CD4-positive, alpha-beta T cell treated with Interferon gamma for 1 hour (primary cell): ENCODE data around the gene NANOS3.

ENCODE experiments used
- DNase-seq: peaks from one replicate; pipeline ENCODE4 v3.0.0-alpha.2; 2020

NANOS3 gene

DNA sequence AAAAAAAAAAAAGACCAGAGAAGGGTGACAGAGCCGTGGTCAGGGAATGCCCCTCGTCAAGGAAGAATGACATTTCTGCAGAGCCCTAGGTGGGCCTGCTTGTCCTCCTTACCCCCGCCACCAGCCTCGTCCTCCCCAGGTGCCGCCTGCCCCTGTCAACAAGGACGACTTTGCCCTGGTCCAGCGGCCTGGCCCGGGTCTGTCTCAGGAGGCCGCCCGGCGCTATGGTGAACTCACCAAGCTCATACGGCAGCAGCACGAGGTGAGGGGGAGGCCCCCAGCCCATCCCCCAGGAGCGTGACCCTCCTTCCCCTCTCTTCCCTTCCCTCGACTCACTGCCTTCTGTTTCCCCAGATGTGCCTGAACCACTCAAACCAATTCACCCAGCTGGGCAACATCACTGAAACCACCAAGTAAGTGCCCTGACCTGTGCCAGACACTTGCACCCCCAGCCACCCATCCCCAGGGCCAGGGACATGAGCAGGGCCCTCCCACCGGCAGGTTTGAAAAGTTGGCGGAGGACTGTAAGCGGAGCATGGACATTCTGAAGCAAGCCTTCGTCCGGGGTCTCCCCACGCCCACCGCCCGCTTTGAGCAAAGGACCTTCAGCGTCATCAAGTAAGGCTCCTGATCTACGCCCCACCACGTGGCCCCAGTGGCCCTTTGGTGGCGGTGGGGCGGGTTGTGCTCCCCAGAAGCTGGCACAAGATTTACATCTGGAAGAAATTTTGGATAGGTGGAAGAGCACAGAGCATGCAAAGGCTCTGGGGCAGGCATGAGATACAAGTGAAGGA, 46.5 kb downstream of the NANOS3 start:
- DNase-seq: no peak

DNA sequence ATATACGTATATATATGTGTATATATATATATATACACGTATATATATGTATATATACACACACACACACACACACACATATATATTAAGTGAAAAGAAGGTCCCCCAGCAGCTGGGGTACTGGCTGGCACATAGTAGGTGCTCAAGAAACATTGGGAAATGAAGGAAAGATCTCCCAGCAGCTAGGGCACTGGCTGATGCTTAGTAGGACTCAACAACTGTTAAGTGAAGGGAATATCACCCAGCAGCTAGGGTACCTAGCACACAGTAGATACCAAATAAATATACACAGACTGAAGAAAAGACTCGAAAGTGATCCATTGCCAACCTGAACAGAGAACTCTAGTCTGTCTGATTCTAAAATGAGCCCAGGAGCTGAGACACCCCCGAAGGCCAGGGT, 49.1 kb downstream of the NANOS3 start:
- DNase-seq: no peak

DNA sequence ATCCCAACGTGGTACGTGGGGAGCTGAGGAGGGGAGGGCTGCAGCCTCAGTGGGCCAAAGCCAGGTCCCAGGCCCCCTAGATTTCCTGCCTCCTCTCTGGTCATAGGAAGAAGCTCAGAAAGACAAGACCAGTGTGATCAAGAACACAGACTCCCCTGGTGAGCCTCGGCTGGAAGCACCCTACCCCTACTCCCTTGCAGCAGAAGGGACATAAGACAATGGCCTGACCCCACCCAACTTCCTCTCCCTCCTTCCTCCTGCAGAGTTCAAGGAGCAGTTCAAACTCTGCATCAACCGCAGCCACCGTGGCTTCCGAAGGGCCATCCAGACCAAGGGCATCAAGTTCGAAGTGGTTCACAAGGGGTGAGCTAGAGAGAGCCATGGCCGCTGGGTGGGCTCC, 49.8 kb downstream of the NANOS3 start:
- DNase-seq: no peak

DNA sequence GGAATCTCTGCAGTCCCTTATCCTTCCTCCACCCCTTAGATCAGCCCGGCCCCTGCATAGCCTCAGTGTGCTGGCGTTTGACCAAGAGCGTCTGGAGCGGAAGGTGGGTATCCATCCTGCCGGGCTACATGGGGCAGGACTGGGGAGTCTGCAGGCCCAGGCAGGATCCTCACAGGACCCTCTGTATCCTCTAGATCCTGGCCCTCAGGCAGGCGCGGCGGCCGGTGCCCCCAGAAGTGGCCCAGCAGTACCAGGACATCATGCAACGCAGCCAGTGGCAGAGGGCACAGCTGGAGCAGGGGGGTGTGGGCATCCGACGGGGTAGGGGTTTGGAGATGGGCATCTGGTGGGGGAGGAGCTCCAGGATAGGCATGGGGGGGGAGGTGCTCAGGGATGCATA, 52.4 kb downstream of the NANOS3 start:
- DNase-seq: no peak

DNA sequence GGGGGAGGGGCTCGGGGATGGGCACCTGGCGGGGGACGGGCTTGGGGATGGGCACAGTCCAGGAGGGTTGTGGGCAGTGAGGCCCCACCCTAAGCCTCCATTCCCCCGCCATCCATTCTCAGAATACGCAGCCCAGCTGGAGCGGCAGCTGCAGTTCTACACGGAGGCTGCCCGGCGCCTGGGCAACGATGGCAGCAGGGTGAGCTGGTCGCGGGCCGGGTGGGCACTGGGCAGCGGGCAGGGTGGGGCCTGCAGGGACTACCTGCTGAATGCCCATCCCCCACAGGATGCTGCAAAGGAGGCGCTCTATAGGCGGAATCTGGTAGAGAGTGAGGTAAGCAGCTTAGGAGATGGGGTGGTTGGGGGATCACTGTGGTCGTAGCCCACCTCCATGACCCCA, 53.0 kb downstream of the NANOS3 start:
- no peak for DNase-seq
